ENCODE results near the gene FARP2.

GRCh38 chr2:241354668-241355658 lies 1.1 kb upstream of the FARP2 start:
- TF ChIP-seq ZNF274 (IDR thresholded peaks at IDR 0.05; ENCODE audit: low read depth, low read length), result no peak
- TF ChIP-seq YY1 (IDR thresholded peaks at IDR 0.05; ENCODE audit: insufficient read depth, insufficient read length), result no peak

Measured in NT2/D1 (cell line).